Umbilical cord (tissue), 2 donors: ENCODE results near the gene POLR3GL. TPM values are rescaled to one million over a fixed set of nuclear protein-coding genes. Genes with fewer than 3 reads are reported as not detected.

Experiments
- DNase-seq: peaks from one replicate; pipeline ENCODE4 v3.0.0-alpha.2; 2015; ENCODE audit warnings: low spot score
- total RNA-seq: library from RNA; depleted of rRNA; stranded (reverse); fragments of >200 nt; gene quantifications from one replicate; pipeline ENCODE4 v1.2.3, GENCODE V29; 2014; ENCODE audit warnings: low replicate concordance; ENCODE audit not compliant: insufficient read depth

The POLR3GL gene
- total RNA-seq, 1 donor from 2014 or later: 5.5 TPM

GRCh38 chr1:145974721-145975120, 10.2 kb downstream of the POLR3GL start:
- DNase-seq: no peak

GRCh38 chr1:145975216-145975615, 10.7 kb downstream of the POLR3GL start:
- no peak for DNase-seq

- no peak for DNase-seq
Observed at GRCh38 chr1:145977016-145977415, 12.5 kb downstream of the POLR3GL start.

GRCh38 chr1:145977486-145978470, 13.3 kb downstream of the POLR3GL start:
- DNase-seq: peak; percentile 87

GRCh38 chr1:145978471-145978853, 14.0 kb downstream of the POLR3GL start:
- no peak for DNase-seq

- DNase-seq: peak; percentile 100
Observed at GRCh38 chr1:145978854-145979745, 14.6 kb downstream of the POLR3GL start.

- DNase-seq: no peak
Observed at GRCh38 chr1:145979746-145980456, 15.4 kb downstream of the POLR3GL start.

GRCh38 chr1:145980457-145980994, 16.0 kb downstream of the POLR3GL start:
- DNase-seq: no peak

GRCh38 chr1:145982010-145982723, 17.7 kb downstream of the POLR3GL start:
- DNase-seq: no peak

GRCh38 chr1:145983206-145983675, 18.8 kb downstream of the POLR3GL start:
- no peak for DNase-seq

GRCh38 chr1:145983960-145984830, 19.7 kb downstream of the POLR3GL start:
- no peak for DNase-seq

- no peak for DNase-seq
Observed at GRCh38 chr1:145985129-145985501, 20.6 kb downstream of the POLR3GL start.

GRCh38 chr1:145985502-145986439, 21.3 kb downstream of the POLR3GL start:
- DNase-seq: peak; percentile 40

- DNase-seq: no peak
Observed at GRCh38 chr1:145986551-145986950, 22.1 kb downstream of the POLR3GL start.

- DNase-seq: no peak
Observed at GRCh38 chr1:145987926-145988325, 23.4 kb downstream of the POLR3GL start.

- no peak for DNase-seq
Observed at GRCh38 chr1:145988773-145989172, 24.3 kb downstream of the POLR3GL start.

GRCh38 chr1:145990249-145990855, 25.9 kb downstream of the POLR3GL start:
- DNase-seq: no peak
